PC-9 (cell line): ENCODE data around the gene GPR52. TPM values are rescaled to one million over a fixed set of nuclear protein-coding genes. Genes with fewer than 3 reads are reported as not detected.

ENCODE experiments used
- BruUV-seq: library from RNA; stranded (reverse); fragments of 400-500 nt; replicated peaks from 2 replicates; lab custom pipeline; 2021; lab: Mats Ljungman, UMichigan
- CTCF ChIA-PET: fragments of 300-600 bp; sonication (Branson Sonifier 250); formaldehyde crosslinking; loops from one replicate; lab custom pipeline; 2022; ENCODE audit warnings: antibody characterized with exemption; lab: Charles Lee
- POLR2A ChIA-PET: fragments of 300-600 bp; sonication (Branson Sonifier 250); formaldehyde crosslinking; loops from one replicate; lab custom pipeline; 2022; ENCODE audit warnings: antibody characterized with exemption; ENCODE audit not compliant: unreplicated experiment; lab: Charles Lee
- DNase-seq, 2 experiments: peaks; one replicate each; pipeline versions ENCODE4 v3.0.0 to v3.0.0-alpha.2; 2015 to 2022; ENCODE audit warnings: mixed read lengths in 1 of 2
- H2AFZ ChIP-seq: fragments of 200-600 bp; sonication (generic); 2 replicates; pipeline ENCODE4 v1.8.1; 2017; ENCODE audit warnings: antibody characterized with exemption
- H3F3A ChIP-seq: fragments of 200-600 bp; sonication (generic); 2 replicates; pipeline ENCODE4 v1.8.1; 2017; ENCODE audit warnings: antibody characterized with exemption, mild to moderate bottlenecking, low read depth; ENCODE audit not compliant: insufficient read depth
- H3K27ac ChIP-seq: fragments of 200-600 bp; sonication (generic); 2 replicates; pipeline ENCODE4 v1.6.1; 2016; ENCODE audit warnings: mixed run types
- H3K27me3 ChIP-seq: fragments of 200-600 bp; sonication (generic); 2 replicates; pipeline ENCODE4 v1.6.1; 2016; ENCODE audit warnings: low read depth, mixed run types; ENCODE audit not compliant: insufficient read depth
- H3K36me3 ChIP-seq: fragments of 200-600 bp; sonication (generic); 2 replicates; pipeline ENCODE4 v1.6.1; 2016; ENCODE audit warnings: low read depth, mixed run types
- H3K4me1 ChIP-seq: fragments of 200-600 bp; sonication (generic); replicated peaks from 2 replicates; pipeline ENCODE4 v1.6.1; 2016; ENCODE audit warnings: mixed run types; ENCODE audit not compliant: insufficient read depth
- H3K4me2 ChIP-seq: fragments of 200-600 bp; sonication (generic); 2 replicates; pipeline ENCODE4 v1.6.1; 2017; ENCODE audit warnings: mixed run types
- H3K4me3 ChIP-seq: fragments of 200-600 bp; sonication (generic); 2 replicates; pipeline ENCODE4 v1.6.1; 2016; ENCODE audit warnings: mixed run types
- H3K79me2 ChIP-seq: fragments of 200-600 bp; sonication (generic); 2 replicates; pipeline ENCODE4 v1.6.1; 2017; ENCODE audit warnings: low read depth, mixed run types
- H3K9me2 ChIP-seq: fragments of 200-600 bp; sonication (generic); 2 replicates; pipeline ENCODE4 v1.8.1; 2017; ENCODE audit warnings: mild to moderate bottlenecking; ENCODE audit not compliant: insufficient read depth
- H3K9me3 ChIP-seq: fragments of 200-600 bp; sonication (generic); 2 replicates; pipeline ENCODE4 v1.8.1; 2016; ENCODE audit warnings: low read depth; ENCODE audit not compliant: insufficient read depth
- H4K20me1 ChIP-seq: fragments of 200-600 bp; sonication (generic); 2 replicates; pipeline ENCODE4 v1.8.1; 2017; ENCODE audit not compliant: insufficient read depth
- CTCF ChIP-seq: fragments of 200-600 bp; sonication (generic); conservative IDR thresholded peaks from 2 replicates; pipeline ENCODE4 v1.6.1; 2017; ENCODE audit warnings: mixed run types, antibody characterized with exemption, mild to moderate bottlenecking, moderate library complexity
- EZH2 ChIP-seq: fragments of 200-600 bp; sonication (generic); IDR thresholded peaks from 2 replicates; pipeline ENCODE4 v1.8.0; 2017; ENCODE audit warnings: antibody characterized with exemption, low read depth
- intact Hi-C: fragments of 100-400 bp; cut with micrococcal nuclease; formaldehyde crosslinking; loops from one replicate; pipeline ENCODE4 v1.10.0; 2022; ENCODE audit not compliant: unreplicated experiment
- total RNA-seq: library from RNA; stranded (reverse); gene quantifications from 2 replicates; pipeline ENCODE4 v1.2.3, GENCODE V29; 2021

GPR52 gene
- total RNA-seq, 1 experiment from 2014 or later = 0.55 TPM

- H3K27me3 ChIP-seq = no peaks in the 10 kb centered on the region
- H2AFZ ChIP-seq = no peak overlapping the region
- no peak overlapping the region for H3K27ac ChIP-seq
- H3K79me2 ChIP-seq = no peaks in the 10 kb centered on the region
- intact Hi-C loops = no loop called here
- H3K36me3 ChIP-seq = no peaks in the 10 kb centered on the region
- H3F3A ChIP-seq = no peaks in the 10 kb centered on the region
- H3K4me1 ChIP-seq = no peaks in the 10 kb centered on the region
- TF ChIP-seq EZH2 = no peak
- no peak for TF ChIP-seq CTCF
- H3K9me3 ChIP-seq = no peaks in the 10 kb centered on the region; the same call in 1 of the 2 replicates
- H4K20me1 ChIP-seq = no peaks in the 10 kb centered on the region
- no peak overlapping the region for H3K4me2 ChIP-seq
- H3K9me2 ChIP-seq = no peaks in the 10 kb centered on the region
- BruUV-seq = no TSS peak
- H3K4me3 ChIP-seq = no peak overlapping the region
- ChIA-PET CTCF (interaction anchor here (0.6 kb wide), 1 partner anchor 9 kb away, joined by 5 read pairs; no protein-coding TSS in a partner anchor), POLR2A (no interaction called here)
- DNase-seq = no peak
Measured at GRCh38 chr1:174414203-174414602, 33.6 kb upstream of the GPR52 start.

GRCh38 chr1:174415506-174415905 is 32.3 kb upstream of the GPR52 start:
- Histone ChIP-seq H3K4me3 (no peak overlapping the region), H3K4me2 (no peak overlapping the region), H3K4me1 (no peaks in the 10 kb centered on the region), H3F3A (no peaks in the 10 kb centered on the region), H3K79me2 (no peaks in the 10 kb centered on the region), H3K36me3 (no peaks in the 10 kb centered on the region), H3K9me3 (no peaks in the 10 kb centered on the region; the same call in 1 of the 2 replicates), H3K27ac (no peak overlapping the region), H3K27me3 (no peaks in the 10 kb centered on the region), H3K9me2 (no peaks in the 10 kb centered on the region), H4K20me1 (no peaks in the 10 kb centered on the region), H2AFZ (no peak overlapping the region)
- no TSS peak for BruUV-seq
- CTCF ChIA-PET = no interaction called here
- POLR2A ChIA-PET = no interaction called here
- DNase-seq = no peak
- TF ChIP-seq CTCF = no peak
- no peak for TF ChIP-seq EZH2
- intact Hi-C loops = no loop called here

GRCh38 chr1:174417921-174418320 is 29.8 kb upstream of the GPR52 start:
- H3K4me1 ChIP-seq = no peaks in the 10 kb centered on the region
- no peak overlapping the region for H3K4me2 ChIP-seq
- intact Hi-C loops = no loop called here
- no peaks in the 10 kb centered on the region for H3K9me2 ChIP-seq
- no peaks in the 10 kb centered on the region for H3K79me2 ChIP-seq
- H3K36me3 ChIP-seq = no peaks in the 10 kb centered on the region
- no peak for DNase-seq
- H3F3A ChIP-seq = no peaks in the 10 kb centered on the region
- no peak overlapping the region for H3K27ac ChIP-seq
- H3K27me3 ChIP-seq = no peaks in the 10 kb centered on the region
- no peaks in the 10 kb centered on the region for H4K20me1 ChIP-seq
- ChIA-PET CTCF (no interaction called here), POLR2A (no interaction called here)
- TF ChIP-seq EZH2 (no peak), CTCF (no peak)
- H2AFZ ChIP-seq = no peak overlapping the region
- BruUV-seq = no TSS peak
- no peak overlapping the region for H3K4me3 ChIP-seq
- no peaks in the 10 kb centered on the region for H3K9me3 ChIP-seq
